Sigmoid colon (tissue), 4 donors: ENCODE data around the gene PEX26.

ENCODE experiments used
- CTCF ChIP-seq, 4 experiments: fragments of 450-650 bp in 3 of 4; fragments of 200-600 bp in 1 of 4; IDR thresholded peaks; one replicate each; pipeline ENCODE4 v1.5.1; 2016 to 2019; ENCODE audit warnings: antibody characterized with exemption in 4 of 4, mild to moderate bottlenecking in 3 of 4, moderate library complexity in 2 of 4
- POLR2A ChIP-seq, 2 donors: fragments of 450-650 bp; IDR thresholded peaks; one replicate each; pipeline ENCODE4 v1.6.1; 2016; ENCODE audit warnings: antibody characterized with exemption in 2 of 2, mild to moderate bottlenecking in 2 of 2, moderate library complexity in 2 of 2
- POLR2AphosphoS5 ChIP-seq, 4 donors: sonication (generic); formaldehyde crosslinking; IDR thresholded peaks; one replicate each; pipeline ENCODE4 v1.6.1; 2017; ENCODE audit warnings: antibody characterized with exemption in 4 of 4

- no peak for TF ChIP-seq CTCF (IDR thresholded peaks at IDR 0.05)
- no peak for TF ChIP-seq POLR2AphosphoS5 (IDR thresholded peaks at IDR 0.05)
- TF ChIP-seq POLR2A (IDR thresholded peaks at IDR 0.05), result no peak
Observed at GRCh38 chr22:18056161-18056666, 21.6 kb upstream of the PEX26 start.
